OCI-LY3 (cell line): ENCODE results near the gene PPP1R3C.

Source experiments
- H2AFZ ChIP-seq: fragments of 200-600, 300-600 bp; shearing (Covaris generic); 2 replicates; pipeline ENCODE4 v1.6.0; 2014; ENCODE audit warnings: antibody characterized with exemption, low read depth, low read length
- H3K27ac ChIP-seq: fragments of 200-600, 300-600 bp; sonication (generic); 2 replicates; pipeline ENCODE4 v1.5.1; 2014; ENCODE audit warnings: mild to moderate bottlenecking, low read length, moderate library complexity, mixed read lengths
- H3K27me3 ChIP-seq: fragments of 200-600, 300-600 bp; sonication (generic); 2 replicates; pipeline ENCODE4 v1.6.1; 2014; ENCODE audit warnings: low read depth, low read length, mixed read lengths
- H3K36me3 ChIP-seq: fragments of 200-600, 300-600 bp; sonication (generic); replicated peaks from 2 replicates; pipeline ENCODE3; 2014; ENCODE audit warnings: low read depth, low read length, mixed read lengths
- H3K4me1 ChIP-seq: fragments of 300-600, 200-600 bp; sonication (generic); 2 replicates; pipeline ENCODE4 v1.6.1; 2014; ENCODE audit warnings: low read length, mixed read lengths
- H3K4me2 ChIP-seq: fragments of 200-600, 300-600 bp; sonication (generic); 2 replicates; pipeline ENCODE4 v1.6.1; 2014; ENCODE audit warnings: low read length, mixed read lengths
- H3K4me3 ChIP-seq: fragments of 300-600, 200-600 bp; sonication (generic); 2 replicates; pipeline ENCODE4 v1.5.1; 2014; ENCODE audit warnings: antibody characterized with exemption, mild to moderate bottlenecking, low read length, moderate library complexity
- H3K79me2 ChIP-seq: fragments of 300-600, 200-600 bp; shearing (Covaris generic); 2 replicates; pipeline ENCODE4 v1.6.1; 2014; ENCODE audit warnings: mild to moderate bottlenecking, low read length, mixed read lengths
- H3K9ac ChIP-seq: fragments of 300-600, 200-600 bp; shearing (Covaris generic); 2 replicates; pipeline ENCODE4 v1.6.0; 2014; ENCODE audit warnings: mild to moderate bottlenecking, low read length, moderate library complexity
- H3K9me3 ChIP-seq: fragments of 200-600, 300-600 bp; shearing (Covaris generic); 2 replicates; pipeline ENCODE4 v1.6.1; 2014; ENCODE audit warnings: low read length, mixed read lengths; ENCODE audit not compliant: insufficient read depth
- H4K20me1 ChIP-seq: fragments of 200-600, 300-600 bp; sonication (generic); 2 replicates; pipeline ENCODE4 v1.6.1; 2016; ENCODE audit warnings: low read length, mixed read lengths; ENCODE audit not compliant: insufficient read depth
- CTCF ChIP-seq: fragments of 200-600, 300-600 bp; sonication (generic); IDR thresholded peaks from 2 replicates; pipeline ENCODE4 v1.5.1; 2014; ENCODE audit warnings: antibody characterized with exemption, low read length, low read depth
- EZH2phosphoT487 ChIP-seq: fragments of 200-600 bp; shearing (Covaris generic); IDR thresholded peaks from 2 replicates; pipeline ENCODE4 v1.6.1; 2018; ENCODE audit warnings: antibody characterized with exemption, mixed run types, low read depth

PPP1R3C gene

GRCh38 chr10:91635401-91636400 is 2.8 kb upstream of the PPP1R3C start:
- Histone ChIP-seq H3K36me3 (no peaks in the 10 kb centered on the region), H3K9me3 (no peaks in the 10 kb centered on the region), H2AFZ (0 out of 2 replicates have a peak overlapping the region, but pooled peaks have one; percentile 60), H3K27me3 (no peaks in the 10 kb centered on the region), H4K20me1 (no peaks in the 10 kb centered on the region), H3K4me3 (no peak overlapping the region), H3K4me2 (peak overlapping the region; percentile 48), H3K4me1 (peaks cover 10% of the 10 kb centered on the region), H3K9ac (no peak overlapping the region), H3K79me2 (no peaks in the 10 kb centered on the region), H3K27ac (no peak overlapping the region)
- TF ChIP-seq CTCF (peak; percentile 78), EZH2phosphoT487 (no peak)

DNA sequence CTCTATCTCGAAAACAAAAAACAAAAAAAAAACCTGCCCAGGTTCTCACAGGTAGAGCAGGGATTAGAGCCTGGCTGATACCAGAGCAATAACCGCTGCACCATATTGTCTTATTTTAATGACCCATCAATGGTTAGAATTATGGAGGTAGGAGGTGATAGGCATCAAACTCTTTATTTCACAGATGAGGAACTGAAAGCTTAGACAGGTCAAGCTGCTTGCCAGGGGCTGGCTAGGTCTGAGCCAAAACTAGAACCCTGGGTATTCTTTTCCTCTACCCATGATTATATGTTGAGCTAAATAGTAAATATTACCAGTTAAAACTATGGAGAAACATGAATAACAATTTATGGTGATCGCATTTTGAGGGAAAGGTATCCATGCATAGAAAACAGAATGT is 2.0 kb upstream of the PPP1R3C start:
- Histone ChIP-seq H3K79me2 (no peaks in the 10 kb centered on the region), H2AFZ (no peak overlapping the region)

DNA sequence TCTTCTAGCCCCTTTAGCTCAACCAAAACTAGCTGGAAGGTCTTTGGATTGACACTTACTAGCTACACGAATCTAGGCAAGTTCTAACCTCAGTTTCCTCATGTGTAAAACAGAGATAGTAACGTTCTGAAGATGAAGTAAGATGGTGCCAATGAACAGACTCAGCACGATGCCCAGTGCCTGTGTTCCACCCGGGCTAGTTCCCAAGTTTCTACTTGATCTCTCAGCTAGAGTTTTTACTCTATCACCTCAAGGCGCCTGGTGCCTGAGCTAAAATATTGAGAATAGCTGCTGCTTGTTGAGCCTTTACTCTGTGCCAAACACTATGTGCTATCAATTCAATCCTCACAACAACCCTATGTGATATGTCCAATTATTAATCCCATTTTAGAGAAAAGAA is 1.4 kb upstream of the PPP1R3C start:
- no peak overlapping the region for H3K4me3 ChIP-seq
- peaks cover 10% of the 10 kb centered on the region for H3K4me1 ChIP-seq
- H3K27me3 ChIP-seq = no peaks in the 10 kb centered on the region
- no peaks in the 10 kb centered on the region for H3K9me3 ChIP-seq
- no peak overlapping the region for H2AFZ ChIP-seq
- H3K4me2 ChIP-seq = no peak overlapping the region
- H3K36me3 ChIP-seq = no peaks in the 10 kb centered on the region
- no peak overlapping the region for H3K9ac ChIP-seq
- no peaks in the 10 kb centered on the region for H3K79me2 ChIP-seq
- no peaks in the 10 kb centered on the region for H4K20me1 ChIP-seq
- TF ChIP-seq EZH2phosphoT487 = no peak
- TF ChIP-seq CTCF = no peak
- no peak overlapping the region for H3K27ac ChIP-seq

More for the DNA sequence above, 2.0 kb upstream of the PPP1R3C start:
- Histone ChIP-seq H4K20me1 (no peaks in the 10 kb centered on the region), H3K9me3 (no peaks in the 10 kb centered on the region), H3K27ac (no peak overlapping the region), H3K4me1 (peaks cover 10% of the 10 kb centered on the region), H3K36me3 (no peaks in the 10 kb centered on the region), H3K27me3 (no peaks in the 10 kb centered on the region), H3K4me2 (peak overlapping the region; percentile 48), H3K4me3 (no peak overlapping the region), H3K9ac (no peak overlapping the region)
- TF ChIP-seq CTCF (no peak), EZH2phosphoT487 (no peak)

GRCh38 chr10:91630625-91631024 is 2.2 kb downstream of the PPP1R3C start:
- H3K4me1 ChIP-seq = peaks cover 8% of the 10 kb centered on the region
- H3K9me3 ChIP-seq = no peaks in the 10 kb centered on the region
- no peak overlapping the region for H3K9ac ChIP-seq
- H3K4me3 ChIP-seq = no peak overlapping the region
- H3K27me3 ChIP-seq = no peaks in the 10 kb centered on the region
- H3K4me2 ChIP-seq = no peak overlapping the region
- H3K27ac ChIP-seq = no peak overlapping the region
- H3K79me2 ChIP-seq = no peaks in the 10 kb centered on the region
- H2AFZ ChIP-seq = no peak overlapping the region
- H3K36me3 ChIP-seq = no peaks in the 10 kb centered on the region
- H4K20me1 ChIP-seq = no peaks in the 10 kb centered on the region
- TF ChIP-seq CTCF (no peak), EZH2phosphoT487 (no peak)
